RWPE2 (cell line): ENCODE measurements around the gene PAQR5.

Experiments
- ATAC-seq: fragments of 200-7000 bp; cut with Tn5 transposase; 3 replicates; pipeline ENCODE4 v1.9.1; 2021; ENCODE audit warnings: low read depth
- DNase-seq: peaks from one replicate; pipeline ENCODE4 v3.0.0-alpha.2; 2020; ENCODE audit warnings: low spot score
- H3K27ac ChIP-seq: fragments of 450-650 bp; 2 replicates; pipeline ENCODE4 v1.5.1; 2017; ENCODE audit warnings: mild to moderate bottlenecking; ENCODE audit not compliant: poor library complexity, severe bottlenecking
- H3K27me3 ChIP-seq: fragments of 250-450 bp; sonication (Bioruptor Pico); 2 replicates; pipeline ENCODE4 v1.5.1; 2021; ENCODE audit warnings: mild to moderate bottlenecking, moderate library complexity; ENCODE audit not compliant: insufficient read depth, poor library complexity, severe bottlenecking
- H3K36me3 ChIP-seq: fragments of 250-450 bp; sonication (Bioruptor Pico); 2 replicates; pipeline ENCODE4 v1.5.1; 2020; ENCODE audit warnings: low read depth, mild to moderate bottlenecking, moderate library complexity
- H3K4me1 ChIP-seq: fragments of 250-450 bp; sonication (Bioruptor Pico); 2 replicates; pipeline ENCODE4 v1.5.1; 2021; ENCODE audit warnings: mild to moderate bottlenecking, moderate library complexity; ENCODE audit not compliant: insufficient read depth, poor library complexity, severe bottlenecking
- H3K4me3 ChIP-seq: fragments of 250-450 bp; sonication (Bioruptor Pico); 2 replicates; pipeline ENCODE4 v1.5.1; 2021; ENCODE audit warnings: mild to moderate bottlenecking, moderate library complexity; ENCODE audit not compliant: severe bottlenecking
- H3K9me3 ChIP-seq: fragments of 250-450 bp; sonication (Bioruptor Pico); 2 replicates; pipeline ENCODE4 v1.5.1; 2021; ENCODE audit warnings: mild to moderate bottlenecking, moderate library complexity; ENCODE audit not compliant: severe bottlenecking
- TF ChIP-seq, protein P1 (sequence below): fragments of 450-650 bp; IDR thresholded peaks from one replicate; pipeline ENCODE4 v1.5.1; 2017; ENCODE audit warnings: mild to moderate bottlenecking, moderate library complexity; ENCODE audit not compliant: poor library complexity, severe bottlenecking

Gene PAQR5

GRCh38 chr15:69435985-69436384 is 137.3 kb downstream of the PAQR5 start:
- TF ChIP-seq, protein P1, sequence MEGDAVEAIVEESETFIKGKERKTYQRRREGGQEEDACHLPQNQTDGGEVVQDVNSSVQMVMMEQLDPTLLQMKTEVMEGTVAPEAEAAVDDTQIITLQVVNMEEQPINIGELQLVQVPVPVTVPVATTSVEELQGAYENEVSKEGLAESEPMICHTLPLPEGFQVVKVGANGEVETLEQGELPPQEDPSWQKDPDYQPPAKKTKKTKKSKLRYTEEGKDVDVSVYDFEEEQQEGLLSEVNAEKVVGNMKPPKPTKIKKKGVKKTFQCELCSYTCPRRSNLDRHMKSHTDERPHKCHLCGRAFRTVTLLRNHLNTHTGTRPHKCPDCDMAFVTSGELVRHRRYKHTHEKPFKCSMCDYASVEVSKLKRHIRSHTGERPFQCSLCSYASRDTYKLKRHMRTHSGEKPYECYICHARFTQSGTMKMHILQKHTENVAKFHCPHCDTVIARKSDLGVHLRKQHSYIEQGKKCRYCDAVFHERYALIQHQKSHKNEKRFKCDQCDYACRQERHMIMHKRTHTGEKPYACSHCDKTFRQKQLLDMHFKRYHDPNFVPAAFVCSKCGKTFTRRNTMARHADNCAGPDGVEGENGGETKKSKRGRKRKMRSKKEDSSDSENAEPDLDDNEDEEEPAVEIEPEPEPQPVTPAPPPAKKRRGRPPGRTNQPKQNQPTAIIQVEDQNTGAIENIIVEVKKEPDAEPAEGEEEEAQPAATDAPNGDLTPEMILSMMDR, result no peak
- no peak overlapping the region for H3K4me3 ChIP-seq

DNA sequence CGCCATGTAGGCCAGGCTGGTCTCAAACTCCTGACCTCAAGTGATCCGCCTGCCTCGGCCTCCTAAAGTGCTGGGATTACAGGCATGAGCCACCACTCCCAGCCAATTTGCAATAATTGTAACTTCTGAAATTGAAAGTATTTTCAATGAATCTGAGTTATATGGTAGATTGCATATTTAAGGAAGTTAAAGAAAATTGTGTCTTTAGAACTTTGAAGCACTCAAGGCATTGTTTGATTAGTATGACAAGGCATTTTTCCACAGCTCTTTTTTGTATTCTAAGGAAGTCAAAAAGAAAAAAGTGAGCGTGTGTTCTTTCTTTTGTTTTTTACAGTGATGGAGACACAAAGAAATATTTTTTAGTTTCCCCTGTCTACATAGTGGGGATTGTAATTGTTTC is 138.2 kb downstream of the PAQR5 start:
- no peaks in the 10 kb centered on the region for H3K4me1 ChIP-seq
- peaks cover 100% of the 10 kb centered on the region for H3K36me3 ChIP-seq
- H3K27ac ChIP-seq, result no peak overlapping the region
- DNase-seq, result no peak
- no peaks in the 10 kb centered on the region for H3K9me3 ChIP-seq
- ATAC-seq, result no peak
- TF ChIP-seq, protein P1, result no peak
- H3K4me3 ChIP-seq, result no peak overlapping the region
- no peaks in the 10 kb centered on the region for H3K27me3 ChIP-seq

More at GRCh38 chr15:69435985-69436384, 137.3 kb downstream of the PAQR5 start:
- no peaks in the 10 kb centered on the region for H3K27me3 ChIP-seq
- H3K9me3 ChIP-seq, result no peaks in the 10 kb centered on the region
- no peak overlapping the region for H3K27ac ChIP-seq
- DNase-seq, result no peak
- ATAC-seq, result no peak
- peaks cover 100% of the 10 kb centered on the region for H3K36me3 ChIP-seq
- no peaks in the 10 kb centered on the region for H3K4me1 ChIP-seq

GRCh38 chr15:69439623-69440022 is 140.9 kb downstream of the PAQR5 start:
- ATAC-seq, result no peak
- TF ChIP-seq, protein P1, result no peak
- DNase-seq, result no peak
- Histone ChIP-seq H3K9me3 (no peaks in the 10 kb centered on the region), H3K4me3 (no peak overlapping the region), H3K27ac (no peak overlapping the region), H3K27me3 (no peaks in the 10 kb centered on the region), H3K4me1 (no peaks in the 10 kb centered on the region), H3K36me3 (peaks cover 98% of the 10 kb centered on the region)

DNA sequence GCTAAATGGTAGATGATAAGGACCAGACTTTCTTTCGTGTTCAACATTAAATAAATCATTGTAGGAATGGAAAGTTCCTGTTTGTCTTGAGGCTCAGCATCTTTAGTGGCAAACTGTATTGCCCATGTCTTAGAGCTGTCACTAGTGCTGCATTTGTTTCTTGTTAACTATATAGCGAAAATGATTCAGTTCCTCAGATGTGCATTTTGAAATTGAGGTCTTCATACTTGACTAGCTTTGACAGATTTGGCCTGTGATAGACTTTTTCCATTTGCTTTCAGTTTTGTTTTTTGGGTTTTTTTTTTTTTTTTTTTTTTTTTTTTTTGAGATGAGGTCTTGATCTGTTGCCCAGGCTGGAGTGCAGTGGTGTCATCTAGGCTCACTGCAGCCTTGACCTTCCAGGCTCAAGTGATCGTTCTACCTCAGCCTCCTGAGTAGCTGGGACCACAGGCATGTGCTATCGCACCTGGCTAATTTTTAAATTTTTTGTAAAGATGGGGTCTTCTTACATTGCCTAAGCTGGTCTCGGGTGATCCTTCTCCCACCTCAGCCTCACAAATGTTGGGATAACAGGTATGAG is 144.4 kb downstream of the PAQR5 start:
- TF ChIP-seq, protein P1, result no peak
- no peak for DNase-seq
- H3K27me3 ChIP-seq, result no peaks in the 10 kb centered on the region
- H3K27ac ChIP-seq, result no peak overlapping the region
- H3K9me3 ChIP-seq, result no peaks in the 10 kb centered on the region
- H3K4me1 ChIP-seq, result no peaks in the 10 kb centered on the region
- ATAC-seq, result no peak
- H3K4me3 ChIP-seq, result no peak overlapping the region
- H3K36me3 ChIP-seq, result peaks cover 98% of the 10 kb centered on the region

DNA sequence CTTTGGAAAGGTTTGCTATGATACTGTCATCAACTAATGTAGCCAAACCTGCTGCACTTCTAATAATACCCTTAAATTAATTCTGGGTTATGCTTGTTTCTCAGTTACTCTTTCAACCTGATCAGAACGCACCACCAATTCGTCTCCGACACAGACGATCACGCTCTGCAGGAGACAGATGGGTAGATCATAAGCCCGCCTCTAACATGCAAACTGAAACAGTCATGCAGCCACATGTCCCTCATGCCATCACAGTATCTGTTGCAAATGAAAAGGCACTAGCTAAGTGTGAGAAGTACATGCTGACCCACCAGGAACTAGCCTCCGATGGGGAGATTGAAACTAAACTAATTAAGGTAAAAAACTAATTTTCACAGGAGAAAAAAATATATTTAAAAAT is 146.0 kb downstream of the PAQR5 start:
- no peaks in the 10 kb centered on the region for H3K4me1 ChIP-seq
- no peaks in the 10 kb centered on the region for H3K27me3 ChIP-seq
- DNase-seq, result no peak
- no peaks in the 10 kb centered on the region for H3K9me3 ChIP-seq
- no peak overlapping the region for H3K4me3 ChIP-seq
- H3K36me3 ChIP-seq, result peaks cover 91% of the 10 kb centered on the region
- ATAC-seq, result no peak
- no peak overlapping the region for H3K27ac ChIP-seq
- TF ChIP-seq, protein P1, result no peak
